ENCODE data around the gene PODXL.

Gene PODXL

GRCh38 chr7:131494182-131494581 is 62.2 kb downstream of the PODXL start:
- DNase-seq (ENCODE audit: low spot score in 2 of 2): no peak
- Mint-ChIP-seq H3K27me3 (no peaks in the 10 kb centered on the region), H3K4me1 (no peaks in the 10 kb centered on the region), H3K36me3 (peaks cover 2% of the 10 kb centered on the region), H3K27ac (no peak overlapping the region), H3K9me3 (no peaks in the 10 kb centered on the region), H3K4me3 (no peak overlapping the region)
- ATAC-seq (ENCODE audit: low read depth): no peak

- peaks cover 2% of the 10 kb centered on the region for H3K36me3 Mint-ChIP-seq
- ATAC-seq (ENCODE audit: low read depth) (no peak), DNase-seq (ENCODE audit: low spot score in 2 of 2) (no peak)
- no peaks in the 10 kb centered on the region for H3K27me3 Mint-ChIP-seq
- H3K27ac Mint-ChIP-seq: no peak overlapping the region
- H3K4me1 Mint-ChIP-seq: no peaks in the 10 kb centered on the region
- no peaks in the 10 kb centered on the region for H3K9me3 Mint-ChIP-seq
- no peak overlapping the region for H3K4me3 Mint-ChIP-seq
Measured at GRCh38 chr7:131493581-131493980, 62.8 kb downstream of the PODXL start.

GRCh38 chr7:131493081-131493480 is 63.3 kb downstream of the PODXL start:
- ATAC-seq (ENCODE audit: low read depth) (no peak), DNase-seq (ENCODE audit: low spot score in 2 of 2) (no peak)
- Mint-ChIP-seq H3K9me3 (no peaks in the 10 kb centered on the region), H3K4me1 (no peaks in the 10 kb centered on the region), H3K36me3 (peaks cover 3% of the 10 kb centered on the region), H3K4me3 (no peak overlapping the region), H3K27ac (no peak overlapping the region), H3K27me3 (no peaks in the 10 kb centered on the region)

- no peaks in the 10 kb centered on the region for H3K9me3 Mint-ChIP-seq
- peaks cover 7% of the 10 kb centered on the region for H3K36me3 Mint-ChIP-seq
- no peak overlapping the region for H3K4me3 Mint-ChIP-seq
- H3K27me3 Mint-ChIP-seq: no peaks in the 10 kb centered on the region
- no peak for ATAC-seq (ENCODE audit: low read depth)
- no peak for DNase-seq (ENCODE audit: low spot score in 2 of 2)
- no peaks in the 10 kb centered on the region for H3K4me1 Mint-ChIP-seq
- no peak overlapping the region for H3K27ac Mint-ChIP-seq
Measured at GRCh38 chr7:131489881-131490280, 66.5 kb downstream of the PODXL start.

GRCh38 chr7:131489196-131489595 is 67.2 kb downstream of the PODXL start:
- no peak overlapping the region for H3K27ac Mint-ChIP-seq

GRCh38 chr7:131488361-131488760 is 68.1 kb downstream of the PODXL start:
- no peak overlapping the region for H3K4me3 Mint-ChIP-seq
- peak overlapping the region; percentile 10 for H3K27ac Mint-ChIP-seq
- no peak for ATAC-seq (ENCODE audit: low read depth)
- H3K9me3 Mint-ChIP-seq: no peaks in the 10 kb centered on the region
- H3K4me1 Mint-ChIP-seq: no peaks in the 10 kb centered on the region
- H3K27me3 Mint-ChIP-seq: no peaks in the 10 kb centered on the region
- DNase-seq (ENCODE audit: low spot score in 2 of 2): no peak
- H3K36me3 Mint-ChIP-seq: peaks cover 7% of the 10 kb centered on the region

More at GRCh38 chr7:131489196-131489595, 67.2 kb downstream of the PODXL start:
- Mint-ChIP-seq H3K9me3 (no peaks in the 10 kb centered on the region), H3K4me1 (no peaks in the 10 kb centered on the region), H3K36me3 (peaks cover 7% of the 10 kb centered on the region), H3K27me3 (no peaks in the 10 kb centered on the region), H3K4me3 (no peak overlapping the region)
- no peak for DNase-seq (ENCODE audit: low spot score in 2 of 2)
- no peak for ATAC-seq (ENCODE audit: low read depth)

- ATAC-seq (ENCODE audit: low read depth): no peak
- no peaks in the 10 kb centered on the region for H3K27me3 Mint-ChIP-seq
Measured at GRCh38 chr7:131487217-131487616, 69.2 kb downstream of the PODXL start.

GRCh38 chr7:131486346-131486745 is 70.1 kb downstream of the PODXL start:
- Mint-ChIP-seq H3K27me3 (no peaks in the 10 kb centered on the region), H3K36me3 (peaks cover 7% of the 10 kb centered on the region)
- DNase-seq (ENCODE audit: low spot score in 2 of 2): no peak

More at GRCh38 chr7:131487217-131487616, 69.2 kb downstream of the PODXL start:
- Mint-ChIP-seq H3K9me3 (no peaks in the 10 kb centered on the region), H3K4me3 (no peak overlapping the region), H3K27ac (no peak overlapping the region), H3K4me1 (peaks cover 9% of the 10 kb centered on the region), H3K36me3 (peaks cover 7% of the 10 kb centered on the region)
- no peak for DNase-seq (ENCODE audit: low spot score in 2 of 2)

GRCh38 chr7:131483586-131483985 is 72.8 kb downstream of the PODXL start:
- DNase-seq (ENCODE audit: low spot score in 2 of 2) (no peak), ATAC-seq (ENCODE audit: low read depth) (no peak)
- Mint-ChIP-seq H3K4me3 (no peak overlapping the region), H3K36me3 (peaks cover 5% of the 10 kb centered on the region), H3K27ac (no peak overlapping the region), H3K27me3 (no peaks in the 10 kb centered on the region), H3K4me1 (peaks cover 12% of the 10 kb centered on the region), H3K9me3 (no peaks in the 10 kb centered on the region)

More at GRCh38 chr7:131486346-131486745, 70.1 kb downstream of the PODXL start:
- no peak overlapping the region for H3K4me3 Mint-ChIP-seq
- ATAC-seq (ENCODE audit: low read depth): no peak
- H3K4me1 Mint-ChIP-seq: peaks cover 9% of the 10 kb centered on the region
- H3K9me3 Mint-ChIP-seq: no peaks in the 10 kb centered on the region
- H3K27ac Mint-ChIP-seq: no peak overlapping the region

- H3K27me3 Mint-ChIP-seq: no peaks in the 10 kb centered on the region
- H3K4me3 Mint-ChIP-seq: no peak overlapping the region
- H3K27ac Mint-ChIP-seq: no peak overlapping the region
- H3K36me3 Mint-ChIP-seq: peaks cover 2% of the 10 kb centered on the region
- ATAC-seq (ENCODE audit: low read depth) (peak; percentile 50), DNase-seq (ENCODE audit: low spot score in 2 of 2) (no peak)
- no peaks in the 10 kb centered on the region for H3K9me3 Mint-ChIP-seq
- peaks cover 12% of the 10 kb centered on the region for H3K4me1 Mint-ChIP-seq
Measured at GRCh38 chr7:131482800-131483199, 73.6 kb downstream of the PODXL start.

GRCh38 chr7:131480384-131481315 is 75.8 kb downstream of the PODXL start:
- H3K9me3 Mint-ChIP-seq: no peaks in the 10 kb centered on the region
- no peak for ATAC-seq (ENCODE audit: low read depth)
- no peak for DNase-seq (ENCODE audit: low spot score in 2 of 2)
- no peak overlapping the region for H3K27ac Mint-ChIP-seq
- H3K27me3 Mint-ChIP-seq: no peaks in the 10 kb centered on the region
- H3K4me1 Mint-ChIP-seq: peaks cover 12% of the 10 kb centered on the region
- no peak overlapping the region for H3K4me3 Mint-ChIP-seq
- H3K36me3 Mint-ChIP-seq: no peaks in the 10 kb centered on the region

GRCh38 chr7:131476740-131477139 is 79.7 kb downstream of the PODXL start:
- Mint-ChIP-seq H3K36me3 (peaks cover 10% of the 10 kb centered on the region), H3K4me1 (peaks cover 3% of the 10 kb centered on the region), H3K4me3 (no peak overlapping the region), H3K27me3 (no peaks in the 10 kb centered on the region), H3K9me3 (no peaks in the 10 kb centered on the region), H3K27ac (no peak overlapping the region)
- DNase-seq (ENCODE audit: low spot score in 2 of 2): no peak
- ATAC-seq (ENCODE audit: low read depth): no peak

GRCh38 chr7:131471250-131472004 is 85.0 kb downstream of the PODXL start:
- DNase-seq (ENCODE audit: low spot score in 2 of 2): no peak
- no peak for ATAC-seq (ENCODE audit: low read depth)
- Mint-ChIP-seq H3K4me3 (no peak overlapping the region), H3K9me3 (no peaks in the 10 kb centered on the region), H3K27ac (no peak overlapping the region), H3K27me3 (no peaks in the 10 kb centered on the region), H3K4me1 (no peaks in the 10 kb centered on the region), H3K36me3 (peaks cover 42% of the 10 kb centered on the region)

- ATAC-seq (ENCODE audit: low read depth): no peak
- H3K4me1 Mint-ChIP-seq: no peaks in the 10 kb centered on the region
- H3K36me3 Mint-ChIP-seq: peaks cover 39% of the 10 kb centered on the region
- no peak overlapping the region for H3K4me3 Mint-ChIP-seq
- no peak for DNase-seq (ENCODE audit: low spot score in 2 of 2)
- no peak overlapping the region for H3K27ac Mint-ChIP-seq
- no peaks in the 10 kb centered on the region for H3K9me3 Mint-ChIP-seq
- no peaks in the 10 kb centered on the region for H3K27me3 Mint-ChIP-seq
Measured at GRCh38 chr7:131467788-131468187, 88.6 kb downstream of the PODXL start.

Data from memory B cell (primary cell).